Stimulated activated CD8-positive, alpha-beta memory T cell treated with anti-CD3 and anti-CD28 coated beads, Interleukin-12 subunit alpha, Interleukin-12 subunit beta, amount 100 ng/mL, for 1 hour (primary cell): ENCODE results near the gene NKAIN2.
"Not testable (repeated sequence)": the region's sequence is repeated elsewhere in the genome, so short reads cannot be mapped to it uniquely, and the experiment has no call there.

Source experiments
- DNase-seq: peaks from one replicate; pipeline ENCODE4 v3.0.0-alpha.2; 2020; ENCODE audit warnings: low read depth

Gene NKAIN2

DNA sequence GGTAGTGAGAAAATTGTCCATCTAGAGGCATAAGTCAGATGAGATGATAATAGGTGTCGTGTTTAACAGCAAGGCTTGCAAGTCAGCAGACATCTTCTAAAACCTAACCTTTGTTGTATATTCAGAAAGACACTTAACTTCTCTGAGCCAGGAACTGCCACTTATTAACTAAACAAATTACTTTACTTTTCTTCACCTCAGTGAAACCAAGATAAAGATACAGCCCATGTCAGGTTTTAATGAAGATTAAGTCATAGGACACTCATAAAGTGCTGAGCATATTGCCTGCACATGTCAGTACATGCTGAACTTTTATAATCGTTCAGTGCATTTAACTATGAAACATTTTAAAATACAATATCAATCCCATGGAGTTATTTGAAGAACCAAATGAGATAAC lies 286.8 kb downstream of the NKAIN2 start:
- no peak for DNase-seq

DNA sequence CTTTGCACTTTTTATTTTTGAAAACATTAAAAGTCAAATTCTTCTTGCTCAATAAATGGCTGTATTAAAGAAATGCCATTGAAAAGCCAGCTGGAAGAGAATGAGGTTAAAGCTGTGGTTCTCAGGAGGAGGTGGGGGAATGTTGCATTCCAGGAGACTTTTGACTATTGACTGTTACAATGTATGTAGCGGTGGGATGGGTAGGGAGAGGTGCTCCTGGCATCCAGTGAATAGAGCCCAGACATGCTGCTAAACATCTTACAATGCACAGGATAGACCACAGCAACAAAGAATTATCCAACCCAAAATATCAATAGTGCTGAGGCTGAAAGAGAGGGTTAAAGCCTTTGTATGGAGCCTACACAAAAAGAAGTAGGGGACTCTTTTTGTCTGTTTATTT lies 295.9 kb downstream of the NKAIN2 start:
- no peak for DNase-seq

DNA sequence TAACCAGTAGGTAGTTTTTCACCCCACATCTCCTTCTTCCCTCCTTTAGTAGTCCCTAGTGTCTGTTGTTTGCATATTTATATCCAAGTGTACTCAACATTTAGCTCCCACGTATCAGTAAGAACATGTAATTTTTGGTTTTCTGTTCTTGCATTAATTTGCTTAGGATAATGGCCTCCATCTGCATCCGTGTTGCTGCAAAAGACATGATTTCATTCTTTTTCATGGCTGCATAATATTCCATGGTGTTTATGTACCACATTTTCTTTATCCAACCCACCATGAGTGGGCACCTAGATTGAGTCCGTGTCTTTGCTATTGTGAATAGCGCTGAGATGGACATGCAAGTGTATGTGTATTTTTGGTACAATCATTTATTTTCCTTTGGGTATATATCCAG lies 306.8 kb downstream of the NKAIN2 start:
- no peak for DNase-seq

GRCh38 chr6:124119596-124119995 lies 315.9 kb downstream of the NKAIN2 start:
- DNase-seq: no peak

GRCh38 chr6:124123617-124124209 lies 320.0 kb downstream of the NKAIN2 start:
- DNase-seq: no peak

GRCh38 chr6:124131259-124131658 lies 327.6 kb downstream of the NKAIN2 start:
- DNase-seq: no peak

- no peak for DNase-seq
These were observed 328.1 kb downstream of the NKAIN2 start for GRCh38 chr6:124131779-124132178.

GRCh38 chr6:124132256-124132655 lies 328.6 kb downstream of the NKAIN2 start:
- DNase-seq: no peak

DNA sequence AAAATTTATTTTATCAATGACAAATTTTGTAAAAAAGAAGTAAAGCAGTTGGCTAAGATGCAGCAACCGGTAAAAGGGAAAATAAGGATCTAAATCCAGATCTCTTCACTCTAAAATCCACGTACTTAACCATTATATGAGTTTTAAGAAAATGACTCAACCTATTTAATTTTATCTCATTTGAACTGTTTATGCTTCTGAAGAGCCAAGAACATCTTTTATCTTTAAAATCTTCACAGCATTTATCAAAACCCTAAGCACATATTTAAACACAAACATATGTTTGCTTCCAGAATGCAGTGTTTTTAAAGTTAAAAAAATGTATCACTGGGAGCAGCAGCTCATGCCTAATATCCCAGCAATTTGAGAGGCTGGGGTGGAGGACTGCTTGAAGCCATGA lies 339.2 kb downstream of the NKAIN2 start:
- DNase-seq: no peak

- no peak for DNase-seq
These were observed 339.8 kb downstream of the NKAIN2 start for GRCh38 chr6:124143435-124143834.

DNA sequence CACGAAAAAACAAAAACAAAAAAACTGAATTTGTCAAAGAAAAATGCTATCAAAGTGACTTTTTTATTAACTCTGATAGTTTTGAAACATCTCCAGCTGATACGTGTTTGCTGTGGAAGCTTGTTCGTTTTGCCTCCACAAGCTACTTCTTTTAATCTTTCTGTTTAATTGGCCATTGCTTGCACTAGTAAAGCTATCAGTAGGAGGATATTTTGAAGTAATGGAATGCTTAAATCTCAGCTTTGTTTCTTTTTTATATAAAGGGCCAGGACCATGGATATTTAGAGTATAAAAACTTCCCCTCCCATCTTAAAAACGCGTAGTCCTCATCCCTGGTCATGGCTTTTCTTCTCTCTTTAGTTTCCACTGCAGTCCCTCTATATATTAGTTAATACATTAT lies 344.0 kb downstream of the NKAIN2 start:
- DNase-seq: no peak

- DNase-seq: no peak
These were observed 344.7 kb downstream of the NKAIN2 start for GRCh38 chr6:124148236-124148957.

DNA sequence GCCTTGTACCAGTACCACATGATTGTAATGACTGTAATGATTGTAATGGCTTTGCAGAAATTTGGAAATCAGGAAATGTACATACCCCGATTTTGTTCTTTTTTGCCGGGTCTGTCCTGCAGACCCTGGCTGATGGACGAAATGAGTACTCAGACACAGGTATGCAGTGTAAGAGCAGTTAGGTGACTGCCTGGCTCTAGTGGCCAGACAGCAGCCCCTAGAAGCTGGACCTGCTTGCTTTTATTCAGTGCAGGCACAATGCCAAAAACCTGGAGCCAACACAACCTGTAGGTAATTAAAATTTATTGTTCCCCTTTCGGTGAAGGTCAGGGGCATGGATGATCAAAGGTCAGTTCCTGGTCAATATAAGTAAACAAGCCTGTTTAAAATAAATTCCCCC lies 346.0 kb downstream of the NKAIN2 start:
- DNase-seq: no peak

- no peak for DNase-seq
These were observed 354.4 kb downstream of the NKAIN2 start for GRCh38 chr6:124158024-124158423.

GRCh38 chr6:124163676-124164075 lies 360.0 kb downstream of the NKAIN2 start:
- no peak for DNase-seq

- no peak for DNase-seq
These were observed 360.7 kb downstream of the NKAIN2 start for GRCh38 chr6:124164343-124164742.

DNA sequence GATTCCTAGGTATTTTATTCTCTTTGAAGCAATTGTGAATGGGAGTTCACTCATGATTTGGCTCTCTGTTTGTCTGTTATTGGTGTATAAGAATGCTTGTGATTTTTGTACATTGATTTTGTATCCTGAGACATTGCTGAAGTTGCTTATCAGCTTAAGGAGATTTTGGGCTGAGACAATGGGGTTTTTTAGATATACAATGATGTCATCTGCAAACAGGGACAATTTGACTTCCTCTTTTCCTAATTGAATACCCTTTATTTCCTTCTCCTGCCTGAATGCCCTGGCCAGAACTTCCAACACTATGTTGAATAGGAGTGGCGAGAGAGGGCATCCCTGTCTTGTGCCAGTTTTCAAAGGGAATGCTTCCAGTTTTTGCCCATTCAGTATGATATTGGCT lies 363.6 kb downstream of the NKAIN2 start:
- not testable (repeated sequence) for DNase-seq

GRCh38 chr6:124190256-124190655 lies 386.6 kb downstream of the NKAIN2 start:
- DNase-seq: no peak

GRCh38 chr6:124193132-124193531 lies 389.5 kb downstream of the NKAIN2 start:
- DNase-seq: no peak

GRCh38 chr6:124197148-124197547 lies 393.5 kb downstream of the NKAIN2 start:
- no peak for DNase-seq

DNA sequence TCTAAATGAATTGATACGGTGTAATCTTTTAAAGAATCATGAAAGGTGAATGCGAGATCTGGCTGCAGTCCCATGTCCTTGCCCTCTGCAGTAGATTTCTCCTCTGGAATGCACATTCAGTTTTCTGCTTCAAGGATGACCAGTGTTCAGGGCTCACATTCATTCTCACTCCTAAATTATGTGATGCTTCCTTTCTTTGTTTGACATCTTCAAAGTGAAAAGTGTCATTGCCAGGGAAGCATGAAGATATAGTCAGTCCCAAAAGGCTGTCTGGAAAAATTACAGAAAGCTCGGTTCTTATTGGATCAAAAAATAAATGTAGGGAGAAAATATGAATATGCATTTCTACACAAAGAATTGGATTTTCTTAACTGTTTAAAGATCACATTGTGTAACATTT lies 395.6 kb downstream of the NKAIN2 start:
- DNase-seq: no peak

GRCh38 chr6:124200661-124201060 lies 397.0 kb downstream of the NKAIN2 start:
- DNase-seq: no peak

GRCh38 chr6:124203101-124203811 lies 399.6 kb downstream of the NKAIN2 start:
- no peak for DNase-seq

- no peak for DNase-seq
These were observed 400.1 kb downstream of the NKAIN2 start for GRCh38 chr6:124203812-124204167.
